Adrenal gland (tissue), 12 donors: ENCODE measurements around the gene HSPB1. TPM values are rescaled to one million over a fixed set of nuclear protein-coding genes. Genes with fewer than 3 reads are reported as not detected.
A peak's percentile ranks its signal among the peaks of the same experiment; 100 is the strongest.
"Not testable (repeated sequence)": the region's sequence is repeated elsewhere in the genome, so short reads cannot be mapped to it uniquely, and the experiment has no call there.

Experiments
- DNase-seq, 7 donors: peaks; one replicate each; pipeline ENCODE4 v3.0.0-alpha.2; 2019 to 2020
- H3K27ac ChIP-seq, 5 donors: fragments of 200-600 bp; sonication (generic) in 4 of 5; 1 replicate in 3 of 5; 2 replicates in 2 of 5; pipeline versions ENCODE4 v1.5.1 to v1.8.0; 2016 to 2020; ENCODE audit warnings: mild to moderate bottlenecking in 1 of 5
- H3K27me3 ChIP-seq: fragments of 200-600 bp; 2 replicates; pipeline ENCODE4 v1.8.0; 2021
- H3K36me3 ChIP-seq, 2 donors: fragments of 200-600 bp; replicated peaks in 1 of 2; 1 replicate in 1 of 2; 2 replicates in 1 of 2; pipeline versions ENCODE4 v1.5.1 to v1.8.0; 2018 to 2022
- H3K4me1 ChIP-seq, 2 donors: fragments of 200-600 bp; replicated peaks in 1 of 2; 1 replicate in 1 of 2; 2 replicates in 1 of 2; pipeline versions ENCODE4 v1.5.1 to v1.8.0; 2018 to 2021
- H3K4me3 ChIP-seq, 4 donors: fragments of 200-600 bp; sonication (generic) in 3 of 4; one replicate each; pipeline ENCODE4 v1.5.1; 2016 to 2018
- H3K9me3 ChIP-seq, 3 donors: fragments of 200-600 bp; sonication (generic) in 1 of 3; replicated peaks in 1 of 3; 1 replicate in 2 of 3; 2 replicates in 1 of 3; pipeline versions ENCODE4 v1.5.1 to v1.8.0; 2016 to 2021
- CTCF ChIP-seq, 6 experiments: fragments of 450-650 bp in 4 of 6; fragments of 200-600 bp in 2 of 6; sonication (generic) in 1 of 6; IDR thresholded peaks; 1 replicate in 5 of 6; 2 replicates in 1 of 6; pipeline versions ENCODE4 v1.5.1 to v1.8.0; 2016 to 2021; ENCODE audit warnings: antibody characterized with exemption in 6 of 6, mild to moderate bottlenecking in 2 of 6, moderate library complexity in 1 of 6
- POLR2A ChIP-seq, 2 donors: fragments of 450-650 bp; IDR thresholded peaks; one replicate each; pipeline ENCODE4 v1.6.1; 2017; ENCODE audit warnings: antibody characterized with exemption in 2 of 2, mild to moderate bottlenecking in 2 of 2, moderate library complexity in 1 of 2
- WGBS, 4 donors: extraction: QIAGEN DNeasy Blood & Tissue Kit in 2 of 4; methylation state at CpG; one replicate each; pipeline versions ENCODE4 v1.1.5 to v1.1.7; 2013 to 2017; 5-methylcytosine and 5-hydroxymethylcytosine counted together
- intact Hi-C, 2 donors: fragments of 100-400 bp; cut with DNase I; formaldehyde crosslinking; loops; one replicate each; pipeline versions ENCODE4 v1.14.1 to v1.15.0; 2022 to 2023
- polyA plus RNA-seq, 3 donors: library from polyadenylated mRNA; stranded (reverse); fragments of 200-250 nt in 2 of 3; fragments of 350-450 nt in 1 of 3; fragmentation: Illumina TruSeq in 1 of 3; extraction: RNeasy Lipid Tissue Mini Kit (QIAGEN cat#74804) in 1 of 3; gene quantifications; one replicate each; pipeline ENCODE4 v1.2.3, GENCODE V29; 2013 to 2014
- total RNA-seq, 9 donors: library from RNA; depleted of rRNA in 4 of 9; stranded (reverse); fragments of >200 nt in 4 of 9; fragments of 120-200 nt in 1 of 9; fragmentation: NEBNext Ultra II Directional in 1 of 9; extraction: Animal tissue kit (Norgen Biotek cat#: 25700) in 1 of 9; gene quantifications; one replicate each; pipeline versions ENCODE4 v1.1.0 to v1.2.4, GENCODE V29; 2013 to 2023
- donor health status: healthy with polysubstance abuse.
- donor health status: Bipolar disorder and iron deficiency.
- donor health status: DM: yes; HTN: yes; CAD: no.
- donor health status: DM: no; HTN: no; CAD: no.
- donor health status: DM: no; HTN: no; CAD: no.
- donor health status: DM: yes; HTN: yes; CAD: no.

HSPB1 gene
- total and polyA plus RNA-seq, 12 donors, result 69.5 to 2,276 (median 768) TPM

- peaks cover 22 to 24% of the 10 kb centered on the region in 2 donors for H3K4me1 ChIP-seq
- 1 to 4% (median 2%) methylated on average over 17 to 56 of the region's 56 CpGs for WGBS, 4 donors
- intact Hi-C loops, result no loop called here
- peak overlapping the region; percentile 79 to 93 (median 82) for H3K4me3 ChIP-seq
- no peaks in the 10 kb centered on the region for H3K9me3 ChIP-seq
- TF ChIP-seq CTCF (IDR thresholded peaks at IDR 0.05) (no peak), POLR2A (IDR thresholded peaks at IDR 0.05) (peak; percentile 12 to 74)
- H3K27me3 ChIP-seq, result no peaks in the 10 kb centered on the region
- peak overlapping the region; percentile 93 to 100 (median 97) for H3K27ac ChIP-seq
- DNase-seq, result peak; percentile 83 to 91 (median 89)
- H3K36me3 ChIP-seq, result peaks cover 0 to 7% of the 10 kb centered on the region in 2 donors
Measured at GRCh38 chr7:76303202-76304147, 1.0 kb downstream of the HSPB1 start.

GRCh38 chr7:76304888-76305375 is 2.5 kb downstream of the HSPB1 start:
- no peak for TF ChIP-seq CTCF (IDR thresholded peaks at IDR 0.05)
- peak; percentile 33 to 49 for TF ChIP-seq POLR2A (IDR thresholded peaks at IDR 0.05)
- H3K4me3 ChIP-seq, result no peak overlapping the region

GRCh38 chr7:76308874-76309273 is 6.4 kb downstream of the HSPB1 start:
- peaks cover 19 to 27% of the 10 kb centered on the region in 2 donors for H3K4me1 ChIP-seq
- H3K36me3 ChIP-seq, intact Hi-C loops, H3K9me3 ChIP-seq, H3K27me3 ChIP-seq, H3K4me3 ChIP-seq, DNase-seq, H3K27ac ChIP-seq: not testable (repeated sequence)
- WGBS, 4 donors, result 93 to 97% (median 94%) methylated on average over 7 to 12 of the region's 12 CpGs

More at GRCh38 chr7:76304888-76305375, 2.5 kb downstream of the HSPB1 start:
- Histone ChIP-seq H3K27ac (peak overlapping the region; percentile 74 to 100 (median 93)), H3K36me3 (peaks cover 0 to 7% of the 10 kb centered on the region in 2 donors), H3K9me3 (no peaks in the 10 kb centered on the region), H3K4me1 (peaks cover 22 to 24% of the 10 kb centered on the region in 2 donors), H3K27me3 (no peaks in the 10 kb centered on the region)
- DNase-seq, result peak; percentile 88 to 96 (median 94)
- intact Hi-C loops, result no loop called here
- 39 to 80% (median 50%) methylated on average over 2 to 10 of the region's 10 CpGs for WGBS, 4 donors

- H3K36me3 ChIP-seq, H3K9me3 ChIP-seq, intact Hi-C loops, H3K27me3 ChIP-seq, DNase-seq, H3K4me3 ChIP-seq, H3K27ac ChIP-seq: not testable (repeated sequence)
- H3K4me1 ChIP-seq, result peaks cover 13 to 20% of the 10 kb centered on the region in 2 donors
- 94 to 97% (median 96%) methylated on average over 20 to 50 of the region's 50 CpGs for WGBS, 4 donors
Measured at GRCh38 chr7:76309341-76310101, 7.0 kb downstream of the HSPB1 start.
